IMR-90 (cell line): ENCODE results near the gene FIBCD1.

ENCODE experiments used
- BHLHE40 ChIP-seq: fragments of 150-350 bp; IDR thresholded peaks from 2 replicates; pipeline ENCODE4 v1.6.1; 2016; ENCODE audit warnings: mild to moderate bottlenecking, low read depth, low read length
- CEBPB ChIP-seq: IDR thresholded peaks from 2 replicates; pipeline ENCODE4 v1.6.1; 2012; ENCODE audit warnings: low read depth, low read length, improper control_type of control experiment
- CTCF ChIP-seq: conservative IDR thresholded peaks from 2 replicates; pipeline ENCODE4 v1.5.1; 2012; ENCODE audit warnings: mild to moderate bottlenecking, low read depth, low read length, improper control_type of control experiment
- ELK1 ChIP-seq: fragments of 150-350 bp; IDR thresholded peaks from 2 replicates; pipeline ENCODE4 v1.6.1; 2016; ENCODE audit warnings: low read depth, mild to moderate bottlenecking, low read length, moderate library complexity, borderline replicate concordance
- MAZ ChIP-seq: IDR thresholded peaks from 2 replicates; pipeline ENCODE4 v1.6.1; 2012; ENCODE audit warnings: low read depth, mild to moderate bottlenecking, low read length, improper control_type of control experiment, moderate library complexity, borderline replicate concordance
- NFE2L2 ChIP-seq: fragments of 150-350 bp; IDR thresholded peaks from 2 replicates; pipeline ENCODE4 v1.6.1; 2016; ENCODE audit warnings: low read depth, mild to moderate bottlenecking, low read length
- POLR2A ChIP-seq: IDR thresholded peaks from 2 replicates; pipeline ENCODE4 v1.6.1; 2012; ENCODE audit warnings: mild to moderate bottlenecking, low read depth, low read length
- RAD21 ChIP-seq: IDR thresholded peaks from 2 replicates; pipeline ENCODE4 v1.6.1; 2012; ENCODE audit warnings: low read length, improper control_type of control experiment
- RFX5 ChIP-seq: IDR thresholded peaks from 2 replicates; pipeline ENCODE4 v1.8.0; 2012; ENCODE audit warnings: low read depth, mild to moderate bottlenecking, low read length, moderate library complexity

GRCh38 chr9:130922893-130923610, 16.0 kb downstream of the FIBCD1 start:
- TF ChIP-seq CTCF (no peak), BHLHE40 (no peak), ELK1 (no peak), MAZ (no peak), RAD21 (no peak), POLR2A (no peak), CEBPB (no peak), RFX5 (no peak), NFE2L2 (no peak)
